DOHH2 (cell line): ENCODE data around the gene ALKAL2.

Source experiments
- CTCF ChIP-seq: fragments of 200-600 bp; sonication (generic); IDR thresholded peaks from one replicate; pipeline ENCODE4 v1.5.1; 2014; ENCODE audit warnings: antibody characterized with exemption, mild to moderate bottlenecking, low read depth, low read length; ENCODE audit not compliant: poor library complexity, severe bottlenecking
- EZH2phosphoT487 ChIP-seq: fragments of 200-600 bp; sonication (generic); IDR thresholded peaks from 2 replicates; pipeline ENCODE4 v1.6.1; 2017; ENCODE audit warnings: borderline replicate concordance, mild to moderate bottlenecking, antibody characterized with exemption, low read length, moderate library complexity, mixed read lengths

DNA sequence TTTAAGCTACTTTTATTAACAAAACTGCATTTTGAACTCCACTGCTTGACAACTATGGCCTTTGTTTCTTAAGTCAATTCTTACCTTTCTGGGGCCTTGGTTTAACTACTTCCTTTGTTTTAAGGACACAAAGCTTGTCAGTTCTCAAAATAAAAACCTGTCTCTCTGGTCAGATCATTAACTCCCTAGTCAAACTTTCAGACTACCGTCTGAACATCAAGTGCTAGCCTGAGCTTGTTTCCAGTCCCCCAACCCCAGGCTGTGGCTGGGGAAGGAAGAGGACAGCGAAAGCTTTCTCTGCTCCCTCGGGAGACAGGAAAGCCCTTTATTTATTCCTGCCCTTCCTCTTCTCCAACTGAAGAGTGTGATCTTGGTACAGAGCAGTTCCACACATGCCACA, 25.8 kb downstream of the ALKAL2 start:
- TF ChIP-seq CTCF: no peak
- TF ChIP-seq EZH2phosphoT487: no peak
